Vagina (tissue), 2 donors: Measurements from ENCODE around the gene ERN1.

Experiments used
- CTCF ChIP-seq, 3 experiments: fragments of 450-650 bp in 2 of 3; fragments of 200-600 bp in 1 of 3; sonication (generic) in 1 of 3; IDR thresholded peaks; one replicate each; pipeline ENCODE4 v1.5.1; 2017 to 2019; ENCODE audit warnings: antibody characterized with exemption in 3 of 3, mild to moderate bottlenecking in 2 of 3, moderate library complexity in 2 of 3
- POLR2A ChIP-seq, 2 donors: fragments of 450-650 bp; IDR thresholded peaks; one replicate each; pipeline ENCODE4 v1.6.1; 2017; ENCODE audit warnings: antibody characterized with exemption in 2 of 2, mild to moderate bottlenecking in 2 of 2, moderate library complexity in 2 of 2

- TF ChIP-seq CTCF (IDR thresholded peaks at IDR 0.05) (no peak), POLR2A (IDR thresholded peaks at IDR 0.05) (no peak)
These were observed 65.6 kb downstream of the ERN1 start for GRCh38 chr17:64064331-64064730.
